MM.1S (cell line): ENCODE results near the gene APBB1IP.

Source experiments
- CTCF ChIP-seq: fragments of 300-600 bp; sonication (generic); IDR thresholded peaks from 2 replicates; pipeline ENCODE4 v1.5.1; 2016; ENCODE audit warnings: antibody characterized with exemption, low read length, mixed read lengths
- EZH2phosphoT487 ChIP-seq: fragments of 300-600 bp; sonication (generic); IDR thresholded peaks from 2 replicates; pipeline ENCODE4 v1.6.1; 2018; ENCODE audit warnings: antibody characterized with exemption, low read length

GRCh38 chr10:26483554-26483953, 45.4 kb downstream of the APBB1IP start:
- TF ChIP-seq EZH2phosphoT487 (no peak), CTCF (no peak)
